K562 (cell line): ENCODE results near the gene NR1H2. TPM values are rescaled to one million over a fixed set of nuclear protein-coding genes. Genes with fewer than 3 reads are reported as not detected.

Source experiments
- ATAC-seq: fragments of 200-7000 bp; cut with Tn5 transposase; 3 replicates; pipeline ENCODE4 v1.9.1; 2020; ENCODE audit warnings: moderate library complexity
- BruUV-seq: library from RNA; stranded (reverse); fragments of 400-500 nt; replicated peaks from 2 replicates; lab custom pipeline; 2021; lab: Mats Ljungman, UMichigan
- CTCF ChIA-PET: fragments of 300-600 bp; formaldehyde crosslinking; extraction: SDS; loops from one replicate; lab custom pipeline; 2021; ENCODE audit warnings: low intra/inter-chr PET ratio; lab: Yijun Ruan, JAX
- POLR2A ChIA-PET: fragments of 300-600, 350-650 bp; sonication (Branson Sonifier 250); formaldehyde crosslinking; extraction: SDS; loops from one replicate; lab custom pipeline; 2021; ENCODE audit warnings: antibody characterized with exemption, inconsistent platforms; lab: Yijun Ruan, JAX
- DNase-seq, 4 experiments: peaks; one replicate each; pipeline versions ENCODE4 v3.0.0 to v3.0.0-alpha.2; 2011 to 2018; ENCODE audit warnings: low spot score in 3 of 4, mixed read lengths in 3 of 4; ENCODE audit errors: extremely low read depth in 1 of 4
- FAIRE-seq: peaks from 2 replicates; lab custom pipeline; 2011; peaks lifted over from hg19 to GRCh38; lab: Jason Lieb, UNC
- H2AFZ ChIP-seq: 2 replicates; pipeline ENCODE4 v1.6.0; 2011; ENCODE audit warnings: low read depth, low read length, control low read depth, inconsistent platforms
- H3K27ac ChIP-seq: fragments of 200-600 bp; 3 replicates; pipeline ENCODE4 v1.8.0; 2011; ENCODE audit warnings: low read depth, mild to moderate bottlenecking, control low read depth, inconsistent platforms, low read length, moderate library complexity, mixed read lengths; ENCODE audit errors: extremely low read depth
- H3K27me3 ChIP-seq, 2 experiments: fragments of 300-600 bp in 1 of 2; 2 replicates in 1 of 2; 3 replicates in 1 of 2; pipeline versions ENCODE4 v1.6.0 to v1.8.0; 2011; ENCODE audit warnings: inconsistent platforms in 2 of 2, low read length in 2 of 2, mild to moderate bottlenecking in 1 of 2, mixed read lengths in 1 of 2, moderate library complexity in 1 of 2; ENCODE audit not compliant: control insufficient read depth in 2 of 2, insufficient read depth in 2 of 2
- H3K36me3 ChIP-seq: fragments of 300-600 bp; 3 replicates; pipeline ENCODE4 v1.8.0; 2011; ENCODE audit warnings: mild to moderate bottlenecking, low read length, inconsistent platforms; ENCODE audit not compliant: control insufficient read depth, insufficient read depth
- H3K4me1 ChIP-seq, 2 experiments: fragments of 200-600 bp in 1 of 2; replicated peaks in 1 of 2; 2 replicates in 1 of 2; 3 replicates in 1 of 2; pipeline versions ENCODE4 v1.5.1 to v1.8.0; 2011; ENCODE audit warnings: inconsistent platforms in 2 of 2, low read length in 2 of 2, mild to moderate bottlenecking in 1 of 2, mixed read lengths in 1 of 2, moderate library complexity in 1 of 2; ENCODE audit not compliant: control insufficient read depth in 2 of 2, insufficient read depth in 2 of 2
- H3K4me2 ChIP-seq: 2 replicates; pipeline ENCODE4 v1.6.1; 2011; ENCODE audit warnings: low read length, control low read depth, inconsistent platforms, mixed read lengths; ENCODE audit not compliant: insufficient read depth
- H3K4me3 ChIP-seq: fragments of 200-600 bp; sonication (generic), shearing (Covaris generic); 2 replicates; pipeline ENCODE4 v1.5.1; 2016; ENCODE audit warnings: control low read depth, inconsistent platforms
- H3K79me2 ChIP-seq: fragments of 200-600 bp; 3 replicates; pipeline ENCODE4 v1.8.0; 2011; ENCODE audit warnings: low read length, inconsistent platforms; ENCODE audit not compliant: control insufficient read depth, insufficient read depth
- H3K9ac ChIP-seq, 2 experiments: 2 replicates each; pipeline versions ENCODE4 v1.6.0 to v1.6.1; 2011; ENCODE audit warnings: low read depth in 2 of 2, low read length in 2 of 2, control low read depth in 1 of 2, inconsistent platforms in 1 of 2, mild to moderate bottlenecking in 1 of 2, mixed read lengths in 1 of 2; ENCODE audit not compliant: insufficient read depth in 1 of 2
- H3K9me1 ChIP-seq: one replicate; pipeline ENCODE4 v1.6.0; 2011; ENCODE audit warnings: inconsistent platforms, mild to moderate bottlenecking, low read length, moderate library complexity; ENCODE audit not compliant: control insufficient read depth, insufficient read depth
- H3K9me3 ChIP-seq: replicated peaks from 2 replicates; pipeline ENCODE4 v1.5.1; 2011; ENCODE audit warnings: low read depth, low read length, inconsistent platforms; ENCODE audit not compliant: control insufficient read depth, insufficient read depth
- H4K20me1 ChIP-seq: replicated peaks from 2 replicates; pipeline ENCODE4 v1.6.1; 2011; ENCODE audit warnings: low read length, inconsistent platforms, mixed read lengths; ENCODE audit not compliant: control insufficient read depth, insufficient read depth
- ASH1L ChIP-seq: fragments of 450-650 bp; IDR thresholded peaks from 2 replicates; pipeline ENCODE4 v1.6.1; 2018; ENCODE audit warnings: borderline replicate concordance, mild to moderate bottlenecking, low read depth; ENCODE audit not compliant: partially characterized antibody
- BRCA1 ChIP-seq, 2 experiments: fragments of 450-650 bp in 1 of 2; sonication (generic) in 1 of 2; formaldehyde crosslinking in 1 of 2; IDR thresholded peaks; 2 replicates each; pipeline versions ENCODE4 v1.5.0 to v1.6.1; 2017 to 2020; ENCODE audit warnings: mild to moderate bottlenecking in 1 of 2, missing genetic modification reagents in 1 of 2
- CHD4 ChIP-seq: fragments of 200-600 bp; sonication (generic); IDR thresholded peaks from 3 replicates; pipeline ENCODE4 v1.6.1; 2012; ENCODE audit warnings: low read depth, mild to moderate bottlenecking, mixed read lengths, low read length, inconsistent platforms; ENCODE audit not compliant: insufficient read depth, insufficient replicate concordance, poor library complexity, severe bottlenecking
- DPF2 ChIP-seq: fragments of 450-650 bp; IDR thresholded peaks from 2 replicates; pipeline ENCODE4 v1.6.1; 2016
- E2F3 ChIP-seq: fragments of 250-450 bp; sonication (Bioruptor Pico); IDR thresholded peaks from 2 replicates; pipeline ENCODE4 v1.4.0; 2020; ENCODE audit warnings: mild to moderate bottlenecking
- FOXP1 ChIP-seq: sonication (generic); formaldehyde crosslinking; IDR thresholded peaks from 2 replicates; pipeline ENCODE4 v1.8.0; 2022; ENCODE audit warnings: mild to moderate bottlenecking, missing genetic modification reagents
- HMBOX1 ChIP-seq: sonication (generic); IDR thresholded peaks from 2 replicates; pipeline ENCODE4 v1.6.1; 2016
- PURB ChIP-seq: sonication (generic); formaldehyde crosslinking; IDR thresholded peaks from 2 replicates; pipeline ENCODE4 v1.9.0; 2021; ENCODE audit warnings: low read depth, mild to moderate bottlenecking, missing genetic modification reagents
- SNRNP70 ChIP-seq: fragments of 200-400 bp; formaldehyde crosslinking; optimal IDR thresholded peaks from 2 replicates; pipeline ENCODE3; 2017; ENCODE audit warnings: low read depth, low read length
- TAF1 ChIP-seq: IDR thresholded peaks from 2 replicates; pipeline ENCODE4 v1.6.1; 2011; ENCODE audit warnings: mild to moderate bottlenecking, low read length, moderate library complexity; ENCODE audit not compliant: insufficient read depth, control insufficient read depth, severe bottlenecking; ENCODE audit errors: extremely low read depth
- ZC3H8 ChIP-seq: fragments of 450-650 bp; IDR thresholded peaks from 2 replicates; pipeline ENCODE4 v1.6.1; 2017
- ZFP36 ChIP-seq: fragments of 150-350 bp; IDR thresholded peaks from 2 replicates; pipeline ENCODE4 v1.6.1; 2018; ENCODE audit warnings: low read length, low read depth; ENCODE audit not compliant: partially characterized antibody
- ZHX1 ChIP-seq: fragments of 150-350 bp; conservative IDR thresholded peaks from 2 replicates; pipeline ENCODE4 v1.6.1; 2014; ENCODE audit warnings: low read length
- ZNF133 ChIP-seq: fragments of 250-450 bp; sonication (Bioruptor Pico); IDR thresholded peaks from 2 replicates; pipeline ENCODE4 v1.4.0; 2020; ENCODE audit warnings: mild to moderate bottlenecking
- ZNF696 ChIP-seq: fragments of 250-450 bp; sonication (Bioruptor Pico); conservative IDR thresholded peaks from 2 replicates; pipeline ENCODE4 v1.4.0; 2020; ENCODE audit warnings: mild to moderate bottlenecking, moderate library complexity
- WGBS: fragments of 100-300 bp; shearing (Covaris generic); methylation state at CpG from one replicate; pipeline ENCODE4 v1.1.6; 2016; ENCODE audit warnings: low coverage, mixed read lengths; ENCODE audit not compliant: insufficient coverage; ENCODE audit errors: missing lambda C conversion rate; 5-methylcytosine and 5-hydroxymethylcytosine counted together
- in situ Hi-C: fragments of 300-500 bp; cut with MboI; formaldehyde crosslinking; loops from 4 replicates; pipeline ENCODE4 v1.15.0; 2018; ENCODE audit warnings: inconsistent platforms, mixed read lengths
- intact Hi-C: fragments of 100-400 bp; cut with micrococcal nuclease; formaldehyde crosslinking; loops from 2 replicates; pipeline ENCODE4 v1.14.2; 2022
- polyA plus RNA-seq, 8 experiments: library from polyadenylated mRNA; depleted of rRNA in 4 of 8; stranded (reverse) in 5 of 8; unstranded in 3 of 8; fragments of >200 nt; fragmentation: Nextera tagmentation in 2 of 8; fragmentation: Illumina TruSeq in 1 of 8; extraction: Ambion mirVana in 2 of 8; extraction: Trizol in 1 of 8; gene quantifications; 2 replicates each; pipeline versions ENCODE4 v1.2.1 to v1.2.3, GENCODE V29; 2011 to 2014; ENCODE audit warnings: inconsistent platforms in 1 of 8, missing spikeins in 1 of 8
- total RNA-seq, 7 experiments: library from RNA; depleted of rRNA in 6 of 7; stranded (reverse); fragments of >200 nt in 6 of 7; fragmentation: Illumina TruSeq in 2 of 7; extraction: Trizol in 2 of 7; gene quantifications; 2 replicates each; pipeline versions ENCODE4 v1.2.1 to v1.2.3, GENCODE V29; 2011 to 2021; ENCODE audit warnings: low replicate concordance in 1 of 7

NR1H2 gene
- total and polyA plus RNA-seq, 9 of the 15 experiments (the other 6 are each of a cell fraction or from before 2014, with no cell fraction given) = 0.11 to 73.8 (median 24.0) TPM

GRCh38 chr19:50331994-50332243, 44.3 kb upstream of the NR1H2 start:
- no TSS peak for BruUV-seq
- Histone ChIP-seq H4K20me1 (peaks cover 10% of the 10 kb centered on the region), H3K27me3 (no peaks in the 10 kb centered on the region), H3K36me3 (no peaks in the 10 kb centered on the region; the same call in 2 of the 3 replicates), H3K4me1 (peaks cover 48 to 72% of the 10 kb centered on the region in 2 experiments), H3K4me2 (peak overlapping the region; percentile 89), H2AFZ (no peak overlapping the region), H3K27ac (peak overlapping the region; percentile 6; the same call in 1 of the 3 replicates), H3K79me2 (peaks cover 39% of the 10 kb centered on the region), H3K9me3 (no peaks in the 10 kb centered on the region), H3K9me1 (no peaks in the 10 kb centered on the region), H3K4me3 (peak overlapping the region; percentile 11; the same call in 1 of the 2 replicates), H3K9ac (peak overlapping the region in 1 of 2 experiments; percentile 46; a peak in 2 of 4 replicates)
- ATAC-seq (no peak), DNase-seq (no peak), FAIRE-seq (no peak)
- TF ChIP-seq ZHX1 = no peak
- no peak for TF ChIP-seq HMBOX1
- no peak for TF ChIP-seq PURB (CRISPR knock-in tag)
- no peak for TF ChIP-seq BRCA1 (IDR thresholded peaks at IDR 0.05)
- no peak for TF ChIP-seq BRCA1 (CRISPR knock-in tag; IDR thresholded peaks at IDR 0.05)
- no peak for TF ChIP-seq E2F3 (CRISPR knock-in tag)
- TF ChIP-seq SNRNP70 = no peak
- no peak for TF ChIP-seq TAF1
- no peak for TF ChIP-seq ZFP36
- no peak for TF ChIP-seq ZC3H8
- TF ChIP-seq CHD4 = no peak
- TF ChIP-seq ASH1L = no peak
- no peak for TF ChIP-seq DPF2
- no peak for TF ChIP-seq ZNF696 (CRISPR knock-in tag)
- no peak for TF ChIP-seq ZNF133 (CRISPR knock-in tag)
- no peak for TF ChIP-seq FOXP1 (CRISPR knock-in tag)
- ChIA-PET CTCF (no interaction called here), POLR2A (interaction anchor here (0.6 kb wide), 1 partner anchor 121 kb away, joined by 3 read pairs; no protein-coding TSS in a partner anchor)
- intact Hi-C loops = no loop called here
- in situ Hi-C loops = loop anchor here (10.0 kb wide), 1 partner anchor 1217 kb away; the partner anchor contains the start of genes C19orf73, LIN7B and PPFIA3
- 6% methylated on average over 1 of the region's 2 CpGs for WGBS
